Stimulated activated effector memory CD8-positive, alpha-beta T cell treated with anti-CD3 and anti-CD28 coated beads, Interleukin-12 subunit alpha, Interleukin-12 subunit beta, amount 100 ng/mL, for 72 hours (primary cell): ENCODE results near the gene PLEKHG5.

ENCODE experiments used
- ATAC-seq: fragments of 150-1000 bp; cut with Tn5 transposase; 2 replicates; pipeline ENCODE4 v1.10.0; 2021
- DNase-seq, 2 donors: peaks; one replicate each; pipeline ENCODE4 v3.0.0; 2021 to 2022; ENCODE audit warnings: low spot score in 2 of 2
- H3K27ac Mint-ChIP-seq: one replicate; pipeline ENCODE4 v1.8.0; 2022; ENCODE audit warnings: mild to moderate bottlenecking, mixed read lengths
- H3K36me3 Mint-ChIP-seq: one replicate; pipeline ENCODE4 v1.8.0; 2022; ENCODE audit warnings: mild to moderate bottlenecking, mixed read lengths
- H3K4me1 Mint-ChIP-seq: one replicate; pipeline ENCODE4 v1.8.0; 2022; ENCODE audit warnings: mixed read lengths
- H3K4me3 Mint-ChIP-seq: one replicate; pipeline ENCODE4 v1.8.0; 2022; ENCODE audit warnings: mild to moderate bottlenecking, mixed read lengths
- H3K9me3 Mint-ChIP-seq: one replicate; pipeline ENCODE4 v1.8.0; 2022; ENCODE audit warnings: mixed read lengths

The PLEKHG5 gene

GRCh38 chr1:6491480-6491962, at the start of gene PLEKHG5:
TSS of gene PLEKHG5 (minus strand) at chr1:6491667. CDS start at chr1:6477571, 14,096 bp downstream.
- DNase-seq: no peak
- no peak for ATAC-seq
- Mint-ChIP-seq H3K4me3 (peak within 1 kb of the TSS; percentile 79), H3K9me3 (no peaks in the 10 kb centered on the region), H3K4me1 (peaks cover 23% of the 10 kb centered on the region), H3K27ac (peak within 1 kb of the TSS; percentile 43), H3K36me3 (no peaks in the 10 kb centered on the region)

- no peak for ATAC-seq
- H3K4me3 Mint-ChIP-seq: no peak overlapping the region
- no peak for DNase-seq
Observed at GRCh38 chr1:6538956-6539355, 47.5 kb upstream of the PLEKHG5 start.

GRCh38 chr1:6536291-6536690, 44.8 kb upstream of the PLEKHG5 start:
- ATAC-seq: no peak
- Mint-ChIP-seq H3K4me1 (no peaks in the 10 kb centered on the region), H3K4me3 (no peak overlapping the region), H3K9me3 (no peaks in the 10 kb centered on the region), H3K27ac (no peak overlapping the region), H3K36me3 (peaks cover 97% of the 10 kb centered on the region)
- DNase-seq: no peak

More at GRCh38 chr1:6538956-6539355, 47.5 kb upstream of the PLEKHG5 start:
- H3K36me3 Mint-ChIP-seq: peaks cover 97% of the 10 kb centered on the region
- no peak overlapping the region for H3K27ac Mint-ChIP-seq
- H3K4me1 Mint-ChIP-seq: no peaks in the 10 kb centered on the region
- no peaks in the 10 kb centered on the region for H3K9me3 Mint-ChIP-seq

- no peak overlapping the region for H3K4me3 Mint-ChIP-seq
- H3K27ac Mint-ChIP-seq: no peak overlapping the region
- DNase-seq (no peak), ATAC-seq (no peak)
- H3K4me1 Mint-ChIP-seq: no peaks in the 10 kb centered on the region
- peaks cover 97% of the 10 kb centered on the region for H3K36me3 Mint-ChIP-seq
- no peaks in the 10 kb centered on the region for H3K9me3 Mint-ChIP-seq
Observed at GRCh38 chr1:6535214-6535613, 43.7 kb upstream of the PLEKHG5 start.

- H3K4me3 Mint-ChIP-seq: no peak overlapping the region
- DNase-seq: no peak
- no peaks in the 10 kb centered on the region for H3K9me3 Mint-ChIP-seq
- no peak overlapping the region for H3K27ac Mint-ChIP-seq
- H3K4me1 Mint-ChIP-seq: no peaks in the 10 kb centered on the region
- no peak for ATAC-seq
- peaks cover 97% of the 10 kb centered on the region for H3K36me3 Mint-ChIP-seq
Observed at GRCh38 chr1:6534248-6534822, 42.9 kb upstream of the PLEKHG5 start.

- Mint-ChIP-seq H3K36me3 (peaks cover 99% of the 10 kb centered on the region), H3K27ac (no peak overlapping the region)
Observed at GRCh38 chr1:6531996-6532395, 40.5 kb upstream of the PLEKHG5 start.

GRCh38 chr1:6530504-6531160, 39.2 kb upstream of the PLEKHG5 start:
- no peaks in the 10 kb centered on the region for H3K9me3 Mint-ChIP-seq
- no peak for ATAC-seq
- H3K36me3 Mint-ChIP-seq: peaks cover 100% of the 10 kb centered on the region
- H3K4me1 Mint-ChIP-seq: peaks cover 4% of the 10 kb centered on the region
- no peak for DNase-seq
- no peak overlapping the region for H3K27ac Mint-ChIP-seq
- H3K4me3 Mint-ChIP-seq: no peak overlapping the region

More at GRCh38 chr1:6531996-6532395, 40.5 kb upstream of the PLEKHG5 start:
- Mint-ChIP-seq H3K4me1 (peaks cover 4% of the 10 kb centered on the region), H3K4me3 (no peak overlapping the region), H3K9me3 (no peaks in the 10 kb centered on the region)
- no peak for DNase-seq
- ATAC-seq: no peak

GRCh38 chr1:6528492-6528891, 37.0 kb upstream of the PLEKHG5 start:
- no peak for ATAC-seq
- no peak for DNase-seq
- H3K36me3 Mint-ChIP-seq: peaks cover 94% of the 10 kb centered on the region
- H3K4me1 Mint-ChIP-seq: peaks cover 4% of the 10 kb centered on the region
- no peak overlapping the region for H3K4me3 Mint-ChIP-seq
- no peaks in the 10 kb centered on the region for H3K9me3 Mint-ChIP-seq
- H3K27ac Mint-ChIP-seq: no peak overlapping the region

- Mint-ChIP-seq H3K4me1 (peaks cover 4% of the 10 kb centered on the region), H3K9me3 (no peaks in the 10 kb centered on the region), H3K36me3 (peaks cover 73% of the 10 kb centered on the region), H3K4me3 (no peak overlapping the region), H3K27ac (no peak overlapping the region)
- DNase-seq: no peak
- no peak for ATAC-seq
Observed at GRCh38 chr1:6526316-6526715, 34.8 kb upstream of the PLEKHG5 start.

- Mint-ChIP-seq H3K9me3 (no peaks in the 10 kb centered on the region), H3K36me3 (peaks cover 46% of the 10 kb centered on the region), H3K4me3 (no peak overlapping the region), H3K4me1 (peaks cover 4% of the 10 kb centered on the region), H3K27ac (no peak overlapping the region)
- ATAC-seq (no peak), DNase-seq (no peak)
Observed at GRCh38 chr1:6523566-6523965, 32.1 kb upstream of the PLEKHG5 start.

GRCh38 chr1:6521536-6521935, 30.1 kb upstream of the PLEKHG5 start:
- H3K4me3 Mint-ChIP-seq: no peak overlapping the region

GRCh38 chr1:6519935-6520671, 28.6 kb upstream of the PLEKHG5 start:
- no peak for DNase-seq
- no peak overlapping the region for H3K27ac Mint-ChIP-seq
- H3K4me1 Mint-ChIP-seq: no peaks in the 10 kb centered on the region
- no peak overlapping the region for H3K4me3 Mint-ChIP-seq
- peaks cover 11% of the 10 kb centered on the region for H3K36me3 Mint-ChIP-seq
- ATAC-seq: no peak
- H3K9me3 Mint-ChIP-seq: no peaks in the 10 kb centered on the region

More at GRCh38 chr1:6521536-6521935, 30.1 kb upstream of the PLEKHG5 start:
- ATAC-seq (no peak), DNase-seq (no peak)
- Mint-ChIP-seq H3K36me3 (peaks cover 25% of the 10 kb centered on the region), H3K27ac (peak overlapping the region; percentile 37), H3K4me1 (no peaks in the 10 kb centered on the region), H3K9me3 (no peaks in the 10 kb centered on the region)

- no peak overlapping the region for H3K4me3 Mint-ChIP-seq
- ATAC-seq: no peak
- DNase-seq: no peak
- H3K36me3 Mint-ChIP-seq: peaks cover 11% of the 10 kb centered on the region
- no peaks in the 10 kb centered on the region for H3K9me3 Mint-ChIP-seq
- no peaks in the 10 kb centered on the region for H3K4me1 Mint-ChIP-seq
- H3K27ac Mint-ChIP-seq: no peak overlapping the region
Observed at GRCh38 chr1:6519491-6519934, 28.0 kb upstream of the PLEKHG5 start.

- H3K36me3 Mint-ChIP-seq: no peaks in the 10 kb centered on the region
- no peaks in the 10 kb centered on the region for H3K9me3 Mint-ChIP-seq
- ATAC-seq: no peak
- H3K27ac Mint-ChIP-seq: no peak overlapping the region
- no peak overlapping the region for H3K4me3 Mint-ChIP-seq
- no peak for DNase-seq
- H3K4me1 Mint-ChIP-seq: no peaks in the 10 kb centered on the region
Observed at GRCh38 chr1:6517435-6517851, 26.0 kb upstream of the PLEKHG5 start.

- Mint-ChIP-seq H3K4me1 (no peaks in the 10 kb centered on the region), H3K36me3 (no peaks in the 10 kb centered on the region), H3K9me3 (no peaks in the 10 kb centered on the region), H3K27ac (no peak overlapping the region), H3K4me3 (no peak overlapping the region)
- DNase-seq: no peak
- ATAC-seq: no peak
Observed at GRCh38 chr1:6515771-6516170, 24.3 kb upstream of the PLEKHG5 start.
